HepG2 (cell line): ENCODE data around the gene POFUT2. TPM values are rescaled to one million over a fixed set of nuclear protein-coding genes. Genes with fewer than 3 reads are reported as not detected.
A peak's percentile ranks its signal among the peaks of the same experiment; 100 is the strongest.

Experiments
- AGO1 ChIP-seq: fragments of 200-400 bp; formaldehyde crosslinking; IDR thresholded peaks from 2 replicates; pipeline ENCODE4 v1.6.1; 2017; ENCODE audit warnings: mild to moderate bottlenecking, low read depth, low read length, moderate library complexity; ENCODE audit not compliant: poor library complexity, severe bottlenecking
- AKAP8 ChIP-seq: sonication (generic); formaldehyde crosslinking; IDR thresholded peaks from 2 replicates; pipeline ENCODE4 v1.5.1; 2020; ENCODE audit warnings: mild to moderate bottlenecking, missing genetic modification reagents
- ATF1 ChIP-seq: IDR thresholded peaks from 2 replicates; pipeline ENCODE4 v1.6.1; 2016; ENCODE audit warnings: mild to moderate bottlenecking, control low read depth
- CHCHD3 ChIP-seq: sonication (generic); formaldehyde crosslinking; IDR thresholded peaks from 2 replicates; pipeline ENCODE4 v1.8.0; 2022; ENCODE audit warnings: mild to moderate bottlenecking, missing genetic modification reagents, moderate library complexity
- CTCF ChIP-seq: sonication (generic); formaldehyde crosslinking; IDR thresholded peaks from 2 replicates; pipeline ENCODE4 v1.5.0; 2020; ENCODE audit warnings: mild to moderate bottlenecking, missing genetic modification reagents, moderate library complexity
- ELF3 ChIP-seq: IDR thresholded peaks from 2 replicates; pipeline ENCODE4 v1.6.1; 2016; ENCODE audit warnings: missing genetic modification reagents, missing compliant biosample characterization
- FOSL1 ChIP-seq: sonication (generic); formaldehyde crosslinking; IDR thresholded peaks from 2 replicates; pipeline ENCODE4 v1.9.0; 2021; ENCODE audit warnings: missing genetic modification reagents, borderline replicate concordance
- GMEB1 ChIP-seq: sonication (generic); formaldehyde crosslinking; IDR thresholded peaks from 2 replicates; pipeline ENCODE4 v1.5.1; 2020; ENCODE audit warnings: missing genetic modification reagents, mild to moderate bottlenecking, borderline replicate concordance
- HDAC1 ChIP-seq: sonication (generic); formaldehyde crosslinking; IDR thresholded peaks from 2 replicates; pipeline ENCODE4 v1.5.1; 2020; ENCODE audit warnings: mild to moderate bottlenecking, missing genetic modification reagents
- HMG20A ChIP-seq: IDR thresholded peaks from 2 replicates; pipeline ENCODE4 v1.6.1; 2016; ENCODE audit warnings: borderline replicate concordance
- HOXA3 ChIP-seq: sonication (generic); formaldehyde crosslinking; IDR thresholded peaks from 2 replicates; pipeline ENCODE4 v1.5.0; 2020; ENCODE audit warnings: missing genetic modification reagents
- PAWR ChIP-seq: sonication (generic); formaldehyde crosslinking; IDR thresholded peaks from 2 replicates; pipeline ENCODE4 v1.4.0; 2020; ENCODE audit warnings: missing genetic modification reagents, mild to moderate bottlenecking, borderline replicate concordance
- RXRA ChIP-seq: sonication (generic); formaldehyde crosslinking; IDR thresholded peaks from 2 replicates; pipeline ENCODE4 v1.5.1; 2020; ENCODE audit warnings: missing genetic modification reagents
- SP140L ChIP-seq: sonication (generic); formaldehyde crosslinking; IDR thresholded peaks from 2 replicates; pipeline ENCODE4 v1.4.0; 2020; ENCODE audit warnings: missing genetic modification reagents, borderline replicate concordance
- ZBTB33 ChIP-seq: sonication (generic); formaldehyde crosslinking; IDR thresholded peaks from 2 replicates; pipeline ENCODE4 v1.4.0; 2020; ENCODE audit warnings: missing genetic modification reagents
- ZMYM2 ChIP-seq: sonication (generic); formaldehyde crosslinking; IDR thresholded peaks from 2 replicates; pipeline ENCODE4 v1.8.0; 2022; ENCODE audit warnings: mild to moderate bottlenecking, missing genetic modification reagents
- ZNF331 ChIP-seq: sonication (generic); formaldehyde crosslinking; IDR thresholded peaks from 2 replicates; pipeline ENCODE4 v1.4.0; 2020; ENCODE audit warnings: missing genetic modification reagents
- ZNF496 ChIP-seq: sonication (generic); formaldehyde crosslinking; IDR thresholded peaks from 2 replicates; pipeline ENCODE4 v1.8.1; 2023; ENCODE audit warnings: mild to moderate bottlenecking, moderate library complexity, missing genetic modification reagents; ENCODE audit not compliant: insufficient replicate concordance
- ZNF556 ChIP-seq: sonication (generic); formaldehyde crosslinking; IDR thresholded peaks from 2 replicates; pipeline ENCODE4 v1.4.0; 2020; ENCODE audit warnings: mild to moderate bottlenecking, missing genetic modification reagents, borderline replicate concordance
- ZNF768 ChIP-seq: sonication (generic); formaldehyde crosslinking; IDR thresholded peaks from 2 replicates; pipeline ENCODE4 v1.4.0; 2020; ENCODE audit warnings: missing genetic modification reagents
- ZSCAN25 ChIP-seq: sonication (generic); formaldehyde crosslinking; IDR thresholded peaks from 2 replicates; pipeline ENCODE4 v1.8.0; 2022; ENCODE audit warnings: mild to moderate bottlenecking, missing genetic modification reagents
- ZXDC ChIP-seq: sonication (generic); formaldehyde crosslinking; IDR thresholded peaks from 2 replicates; pipeline ENCODE4 v1.5.0; 2020; ENCODE audit warnings: mild to moderate bottlenecking, missing genetic modification reagents
- polyA plus RNA-seq, 8 experiments: library from polyadenylated mRNA; depleted of rRNA in 3 of 8; stranded (reverse) in 7 of 8; unstranded in 1 of 8; fragments of >200 nt; fragmentation: Illumina TruSeq in 4 of 8; extraction: Trizol in 4 of 8; gene quantifications; 2 replicates each; pipeline versions ENCODE4 v1.2.1 to v1.2.3, GENCODE V29; 2011 to 2016; ENCODE audit warnings: low read depth in 4 of 8, missing spikeins in 1 of 8, mixed read lengths in 1 of 8; ENCODE audit not compliant: insufficient read depth in 1 of 8
- total RNA-seq, 5 experiments: library from RNA; depleted of rRNA; stranded (reverse); fragments of >200 nt; fragmentation: Illumina TruSeq; extraction: Trizol; gene quantifications; 2 replicates each; pipeline ENCODE4 v1.2.3, GENCODE V29; 2016; ENCODE audit warnings: low read depth in 1 of 5

The POFUT2 gene
- total and polyA plus RNA-seq, 2 of the 13 experiments (the other 11 are each of a cell fraction or from before 2014, with no cell fraction given) = 22.8 to 24.0 TPM

GRCh38 chr21:45330075-45330781 lies 42.5 kb upstream of the POFUT2 start (continued):
- no peak for TF ChIP-seq ZNF496 (CRISPR knock-in tag)
- peak; percentile 46; the same call in 1 of the 2 replicates for TF ChIP-seq HMG20A (CRISPR knock-in tag)
- TF ChIP-seq GMEB1 (CRISPR knock-in tag) = no peak
- peak; percentile 16; the same call in 1 of the 2 replicates for TF ChIP-seq ZNF768 (CRISPR knock-in tag)
- TF ChIP-seq FOSL1 (CRISPR knock-in tag) = no peak
- TF ChIP-seq ELF3 (CRISPR knock-in tag) = peak; percentile 30; the same call in 1 of the 2 replicates
- TF ChIP-seq ZNF331 (CRISPR knock-in tag) = peak; percentile 70; the same call in 1 of the 2 replicates
- TF ChIP-seq ZMYM2 = peak; percentile 13; the same call in 1 of the 2 replicates
- TF ChIP-seq AGO1 = no peak
- TF ChIP-seq HOXA3 = peak; percentile 76; the same call in 1 of the 2 replicates
- TF ChIP-seq ATF1 = no peak
- TF ChIP-seq ZNF556 (CRISPR knock-in tag) = no peak; the same call in 1 of the 2 replicates
- peak; percentile 60; the same call in 1 of the 2 replicates for TF ChIP-seq ZBTB33 (CRISPR knock-in tag)
- peak; percentile 56 for TF ChIP-seq RXRA (CRISPR knock-in tag)
- TF ChIP-seq AKAP8 (CRISPR knock-in tag) = no peak
- no peak for TF ChIP-seq CTCF
- TF ChIP-seq CHCHD3 (CRISPR knock-in tag) = no peak
- TF ChIP-seq ZXDC (CRISPR knock-in tag) = no peak
- no peak for TF ChIP-seq PAWR (CRISPR knock-in tag)
- TF ChIP-seq HDAC1 (CRISPR knock-in tag) = peak; percentile 78
- no peak for TF ChIP-seq SP140L (CRISPR knock-in tag)
- no peak; the same call in 1 of the 2 replicates for TF ChIP-seq ZSCAN25
